ENCODE measurements around the gene SLIT2.

The SLIT2 gene, protein sequence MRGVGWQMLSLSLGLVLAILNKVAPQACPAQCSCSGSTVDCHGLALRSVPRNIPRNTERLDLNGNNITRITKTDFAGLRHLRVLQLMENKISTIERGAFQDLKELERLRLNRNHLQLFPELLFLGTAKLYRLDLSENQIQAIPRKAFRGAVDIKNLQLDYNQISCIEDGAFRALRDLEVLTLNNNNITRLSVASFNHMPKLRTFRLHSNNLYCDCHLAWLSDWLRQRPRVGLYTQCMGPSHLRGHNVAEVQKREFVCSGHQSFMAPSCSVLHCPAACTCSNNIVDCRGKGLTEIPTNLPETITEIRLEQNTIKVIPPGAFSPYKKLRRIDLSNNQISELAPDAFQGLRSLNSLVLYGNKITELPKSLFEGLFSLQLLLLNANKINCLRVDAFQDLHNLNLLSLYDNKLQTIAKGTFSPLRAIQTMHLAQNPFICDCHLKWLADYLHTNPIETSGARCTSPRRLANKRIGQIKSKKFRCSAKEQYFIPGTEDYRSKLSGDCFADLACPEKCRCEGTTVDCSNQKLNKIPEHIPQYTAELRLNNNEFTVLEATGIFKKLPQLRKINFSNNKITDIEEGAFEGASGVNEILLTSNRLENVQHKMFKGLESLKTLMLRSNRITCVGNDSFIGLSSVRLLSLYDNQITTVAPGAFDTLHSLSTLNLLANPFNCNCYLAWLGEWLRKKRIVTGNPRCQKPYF (N-terminal part only)

DNA sequence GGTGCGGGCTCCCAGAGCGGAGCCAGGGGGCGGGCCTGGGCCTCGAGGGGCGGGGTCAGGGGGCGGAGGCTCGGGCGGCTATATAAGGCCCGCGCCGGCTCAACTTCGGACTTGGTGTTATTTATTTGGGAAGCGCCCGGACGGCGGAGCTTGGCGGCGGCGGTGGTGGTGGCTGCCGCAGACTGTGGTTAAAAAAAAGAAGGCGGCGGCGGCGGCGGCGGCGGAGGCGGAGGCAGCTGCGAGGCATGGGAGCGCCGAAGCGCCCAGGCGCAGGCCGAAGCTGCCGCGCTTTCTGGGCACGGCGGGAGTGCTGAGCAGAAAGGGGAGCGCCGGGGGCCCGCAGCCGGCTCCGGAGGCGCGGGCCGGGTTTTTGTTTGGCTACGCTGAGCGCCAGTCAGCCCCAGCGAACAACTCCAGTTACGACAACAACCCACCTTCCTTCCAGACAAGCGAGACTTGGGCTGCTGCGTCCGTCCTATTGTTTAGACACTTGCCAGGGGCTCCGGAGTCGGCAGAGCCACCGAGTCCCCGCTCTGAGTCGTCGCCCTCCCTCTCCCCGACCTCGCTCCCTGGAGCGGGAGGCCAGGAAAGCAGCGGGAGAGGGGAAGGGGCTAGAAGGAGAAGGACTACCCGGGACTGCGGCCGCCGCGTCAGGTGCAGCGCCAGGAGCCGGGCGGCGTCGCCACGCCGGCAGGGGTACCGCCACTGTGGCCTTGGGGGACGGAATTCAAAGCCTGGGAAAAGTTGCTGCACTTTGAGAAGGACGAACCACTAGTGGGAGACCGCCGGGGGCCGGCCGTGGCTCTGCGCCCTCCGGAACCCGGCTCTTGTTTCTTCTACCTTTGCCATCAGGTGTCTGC is at the start of gene SLIT2:
Gene SLIT2, plus strand, starts transcription at position 110 of the 860 bp plus-strand sequence. CDS start 1,911 bp downstream, outside the sequence.
- peak; percentile 76 to 77 for DNase-seq

DNA sequence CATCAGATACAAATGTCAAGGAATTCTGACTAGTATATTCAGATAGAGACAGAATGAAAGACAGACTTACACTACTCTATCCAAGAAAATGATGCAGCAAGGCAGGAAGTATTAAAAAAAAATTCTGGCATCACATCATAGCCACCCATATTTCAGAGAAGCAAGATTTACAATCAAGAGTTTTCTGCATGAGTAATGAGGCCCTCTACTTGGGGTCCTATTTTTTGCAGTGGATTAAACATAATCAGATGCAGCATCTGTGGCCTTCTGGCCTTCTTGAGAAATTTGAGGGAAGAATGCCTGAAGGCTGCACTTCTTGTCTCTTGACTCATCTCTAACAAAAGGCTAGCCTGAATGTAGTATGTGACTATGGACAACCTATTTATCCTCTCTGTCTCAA is 48.2 kb upstream of the SLIT2 start:
- peak; percentile 23 to 78 for DNase-seq

DNA sequence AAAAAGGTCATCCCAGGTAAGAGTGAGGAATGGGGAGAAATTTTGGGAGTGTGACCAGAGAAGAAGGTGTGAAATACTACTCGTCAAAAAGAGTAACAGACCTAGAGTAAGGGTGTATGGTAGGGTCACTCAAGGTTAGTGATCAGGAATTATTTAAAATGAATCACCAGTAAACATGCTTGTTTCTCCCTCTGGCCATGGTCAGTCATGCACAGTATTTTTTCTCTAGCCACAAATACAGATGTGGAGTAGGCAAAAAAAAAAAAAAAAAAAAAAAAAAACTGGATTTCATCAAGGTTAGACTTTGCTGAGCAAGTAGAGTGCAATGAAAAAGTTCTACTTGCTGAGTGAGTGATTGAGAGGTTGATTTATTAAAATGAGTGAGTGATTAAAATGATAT is 34.2 kb upstream of the SLIT2 start:
- no peak for DNase-seq

DNA sequence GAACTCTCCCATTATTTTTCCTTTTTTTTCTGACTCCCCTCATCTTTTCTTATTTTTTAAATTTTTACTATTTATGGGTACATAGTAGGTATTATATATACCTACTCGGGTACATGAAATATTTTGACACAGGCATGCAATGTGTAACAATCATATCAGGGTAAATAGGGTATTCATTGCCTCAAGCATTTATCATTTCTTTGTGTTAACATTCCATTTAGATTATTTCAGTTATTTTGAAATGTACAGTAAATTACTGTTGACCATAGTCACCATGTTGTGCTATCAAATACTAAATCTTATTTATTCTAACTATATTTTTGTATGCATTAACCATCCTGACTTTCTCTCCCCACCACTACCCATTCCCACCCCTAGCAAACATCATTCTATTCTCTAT is 33.8 kb upstream of the SLIT2 start:
- DNase-seq = no peak

DNA sequence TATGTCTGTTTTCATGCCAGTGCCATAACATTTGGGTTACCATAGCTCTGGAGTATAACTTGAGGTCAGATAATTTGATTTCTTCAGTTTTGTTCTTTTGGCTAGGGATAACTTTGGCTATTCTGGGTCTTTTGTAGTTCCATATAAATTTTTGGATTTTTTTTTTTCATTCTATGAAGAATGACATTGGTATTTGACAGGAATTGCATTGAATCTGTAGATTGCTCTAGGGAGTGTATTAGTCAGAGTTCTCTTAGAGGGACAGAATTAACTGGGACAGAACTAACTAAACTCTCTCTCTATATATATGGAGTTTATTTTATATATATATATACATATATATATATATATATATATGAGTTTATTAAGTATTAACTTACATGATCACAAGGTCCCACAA is 32.2 kb upstream of the SLIT2 start:
- no peak for DNase-seq

DNA sequence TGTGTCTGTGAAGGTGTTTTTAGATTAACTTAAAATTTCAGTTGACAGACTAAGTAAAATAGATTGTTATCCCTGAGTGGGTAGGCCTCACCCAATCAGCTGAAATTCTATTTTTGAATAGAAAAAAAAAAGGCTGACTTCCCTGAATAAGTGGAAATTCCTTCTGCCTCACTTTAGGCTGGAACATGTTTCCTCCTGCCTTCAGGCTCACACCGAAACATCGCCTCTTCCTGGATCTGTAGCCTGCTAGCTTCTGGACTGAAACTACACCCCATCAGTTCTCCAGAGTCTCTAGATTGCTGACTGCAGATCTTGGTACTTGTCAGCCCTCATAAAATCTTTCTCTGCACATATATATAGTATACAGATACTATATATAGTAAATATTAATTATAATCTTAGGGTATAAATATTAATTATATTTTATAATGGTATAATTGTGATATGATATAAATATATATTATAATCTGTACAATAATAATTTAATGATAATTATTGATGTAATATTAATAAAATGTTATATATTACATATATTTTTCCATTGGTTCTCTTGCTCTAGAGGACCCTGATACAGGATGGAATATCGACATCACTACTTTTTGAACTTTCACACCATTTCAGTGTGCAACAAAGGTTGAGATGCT is 13.7 kb upstream of the SLIT2 start:
- DNase-seq = no peak

DNA sequence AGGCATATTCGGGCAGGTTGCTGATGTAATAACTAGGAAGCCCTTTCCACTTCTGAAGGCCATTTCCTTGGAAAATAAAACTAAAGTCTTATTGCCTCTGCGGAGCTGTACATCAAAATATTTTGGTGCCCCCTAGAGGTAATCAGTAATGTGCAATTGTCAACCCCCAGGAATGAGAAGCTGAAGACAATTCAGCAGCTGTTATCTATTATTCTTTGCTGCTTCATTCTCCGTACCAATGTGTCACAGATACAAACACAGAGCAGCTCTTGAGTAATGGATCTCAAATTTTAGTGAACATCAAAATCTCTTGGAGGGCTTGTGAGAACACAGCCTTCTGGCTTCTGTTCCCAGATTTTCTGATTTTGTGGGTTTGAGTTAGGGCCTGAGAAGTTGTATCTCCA is 3.5 kb upstream of the SLIT2 start:
- peak; percentile 70 to 85 for DNase-seq

DNA sequence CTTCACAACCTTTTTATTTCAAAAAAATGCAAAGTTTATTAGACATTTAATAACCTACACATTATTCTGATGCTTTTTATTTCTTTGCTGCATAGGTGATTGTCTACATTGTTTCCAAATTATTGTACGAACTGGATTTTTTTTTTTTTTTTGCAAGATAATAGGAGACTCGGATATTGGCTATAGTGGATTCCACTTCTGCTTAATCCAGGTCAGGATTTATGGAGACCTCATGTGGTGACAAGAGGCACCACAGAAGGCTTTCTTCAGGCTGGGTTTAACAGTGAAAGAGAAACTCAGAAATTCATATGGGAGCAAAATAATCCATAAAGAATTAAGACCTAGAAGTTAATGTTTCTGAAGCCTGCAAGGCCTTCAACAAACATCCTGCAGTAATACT is 2.4 kb upstream of the SLIT2 start:
- peak; percentile 37 to 45 for DNase-seq

DNA sequence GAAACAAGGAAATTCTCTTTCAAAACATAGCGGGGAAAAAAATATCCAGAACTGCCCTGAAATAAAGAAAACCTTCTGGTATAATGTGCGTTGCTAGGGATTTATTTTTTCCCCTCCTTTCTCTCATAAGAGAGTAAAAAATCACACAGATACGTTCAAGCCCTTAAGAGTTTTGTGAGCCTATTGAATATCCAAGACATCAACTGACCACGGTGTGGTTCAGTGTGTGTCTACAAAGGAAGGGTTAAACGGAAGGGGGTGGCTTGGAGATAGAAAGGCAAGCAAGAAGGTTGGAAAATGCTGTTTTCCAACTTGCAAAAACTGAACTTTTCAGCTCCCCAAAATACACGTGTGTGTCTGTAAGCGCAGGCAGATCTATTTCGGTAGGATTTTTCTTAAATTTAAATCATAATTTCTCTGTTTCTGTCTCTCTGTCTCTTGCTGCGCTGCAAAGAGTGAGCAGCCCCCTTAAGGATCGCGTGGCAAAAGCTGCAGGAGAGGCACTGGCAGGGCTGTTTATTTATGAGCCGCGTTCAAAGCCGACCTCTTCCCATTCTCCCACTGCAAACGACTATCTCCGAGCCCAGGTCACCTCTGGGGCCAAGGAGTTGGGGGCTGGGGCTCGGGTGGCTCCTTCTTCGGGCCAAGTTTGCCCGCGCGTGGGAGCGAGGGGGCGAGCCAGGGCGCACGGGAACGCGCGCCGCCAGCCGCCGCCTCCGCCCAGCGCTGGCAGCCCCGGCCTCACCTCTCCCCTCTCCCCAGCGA is 492 bp upstream of the SLIT2 start:
- peak in 1 of 2 experiments; percentile 76 for DNase-seq

DNA sequence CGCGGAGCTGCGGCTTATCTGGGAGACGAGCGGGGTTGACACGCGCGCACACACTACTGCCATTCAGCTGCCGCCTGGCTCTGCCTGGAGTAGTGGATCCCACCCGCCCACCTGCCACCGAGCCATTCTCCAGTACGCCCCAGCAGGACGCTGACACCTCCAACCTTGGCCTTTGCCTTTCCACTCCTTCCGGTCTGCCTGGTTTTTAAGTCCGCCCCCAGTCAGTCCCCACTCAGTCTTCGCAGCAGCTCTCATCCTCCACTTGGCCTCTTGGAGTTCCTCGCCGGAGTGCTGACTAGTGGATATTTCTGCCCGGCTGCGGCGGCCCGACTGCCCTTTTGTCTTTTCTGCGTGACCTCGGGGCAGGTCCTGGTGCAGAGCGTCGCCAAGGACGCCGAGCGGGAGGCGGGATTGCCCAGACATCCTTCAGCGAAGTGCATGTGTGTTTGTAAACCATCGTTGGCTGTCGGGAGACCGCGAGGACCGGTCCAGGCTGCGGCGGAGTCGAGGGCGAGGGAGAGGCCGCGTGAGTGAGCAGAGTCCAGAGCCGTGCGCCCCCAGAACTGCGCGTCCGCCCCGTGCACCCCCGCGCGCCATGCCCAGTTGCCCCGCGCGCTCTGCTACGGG is 1.1 kb downstream of the SLIT2 start:
- DNase-seq = peak; percentile 30 to 51

DNA sequence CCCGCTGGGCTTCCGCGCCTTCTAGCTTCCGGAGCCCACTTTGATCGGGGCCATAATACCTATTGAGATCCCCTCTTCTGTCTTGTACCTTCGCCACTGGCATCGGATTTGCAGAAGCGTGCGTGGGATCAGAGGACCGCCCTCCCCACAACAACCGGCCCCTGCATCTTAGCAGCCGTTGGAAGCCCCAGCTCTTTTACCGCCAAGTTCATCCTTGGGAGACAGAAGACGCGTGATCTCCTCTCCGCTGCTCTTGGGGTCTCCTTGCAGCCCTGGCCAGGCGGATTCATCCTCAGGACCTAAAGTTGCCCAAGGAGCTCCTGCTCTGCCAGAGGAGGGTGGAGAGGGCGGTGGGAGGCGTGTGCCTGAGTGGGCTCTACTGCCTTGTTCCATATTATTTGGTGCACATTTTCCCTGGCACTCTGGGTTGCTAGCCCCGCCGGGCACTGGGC is 1.6 kb downstream of the SLIT2 start:
- DNase-seq = peak; percentile 27 to 49

DNA sequence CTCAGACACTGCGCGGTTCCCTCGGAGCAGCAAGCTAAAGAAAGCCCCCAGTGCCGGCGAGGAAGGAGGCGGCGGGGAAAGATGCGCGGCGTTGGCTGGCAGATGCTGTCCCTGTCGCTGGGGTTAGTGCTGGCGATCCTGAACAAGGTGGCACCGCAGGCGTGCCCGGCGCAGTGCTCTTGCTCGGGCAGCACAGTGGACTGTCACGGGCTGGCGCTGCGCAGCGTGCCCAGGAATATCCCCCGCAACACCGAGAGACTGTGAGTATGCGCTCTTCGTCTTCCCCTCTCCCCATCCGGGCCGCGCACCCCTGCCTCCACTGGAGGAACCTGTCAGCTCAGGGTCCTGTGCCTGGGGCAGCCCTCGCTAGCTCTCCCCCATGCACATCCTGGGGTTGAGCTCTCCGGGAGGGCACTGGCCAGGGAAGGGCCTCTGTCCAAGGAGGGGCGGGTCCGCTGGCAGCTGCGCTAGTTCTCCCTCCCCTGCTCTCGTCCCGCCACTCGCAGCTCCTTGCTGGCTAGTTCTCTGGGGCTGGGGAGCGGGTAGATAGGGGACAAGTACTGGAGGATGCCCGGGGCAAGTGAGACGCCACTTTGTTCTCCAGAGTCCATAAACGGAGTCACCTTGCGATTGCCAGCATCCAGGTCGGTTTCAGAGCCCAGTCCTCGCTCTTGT is 2.2 kb downstream of the SLIT2 start:
- peak in 1 of 2 experiments; percentile 49 for DNase-seq

DNA sequence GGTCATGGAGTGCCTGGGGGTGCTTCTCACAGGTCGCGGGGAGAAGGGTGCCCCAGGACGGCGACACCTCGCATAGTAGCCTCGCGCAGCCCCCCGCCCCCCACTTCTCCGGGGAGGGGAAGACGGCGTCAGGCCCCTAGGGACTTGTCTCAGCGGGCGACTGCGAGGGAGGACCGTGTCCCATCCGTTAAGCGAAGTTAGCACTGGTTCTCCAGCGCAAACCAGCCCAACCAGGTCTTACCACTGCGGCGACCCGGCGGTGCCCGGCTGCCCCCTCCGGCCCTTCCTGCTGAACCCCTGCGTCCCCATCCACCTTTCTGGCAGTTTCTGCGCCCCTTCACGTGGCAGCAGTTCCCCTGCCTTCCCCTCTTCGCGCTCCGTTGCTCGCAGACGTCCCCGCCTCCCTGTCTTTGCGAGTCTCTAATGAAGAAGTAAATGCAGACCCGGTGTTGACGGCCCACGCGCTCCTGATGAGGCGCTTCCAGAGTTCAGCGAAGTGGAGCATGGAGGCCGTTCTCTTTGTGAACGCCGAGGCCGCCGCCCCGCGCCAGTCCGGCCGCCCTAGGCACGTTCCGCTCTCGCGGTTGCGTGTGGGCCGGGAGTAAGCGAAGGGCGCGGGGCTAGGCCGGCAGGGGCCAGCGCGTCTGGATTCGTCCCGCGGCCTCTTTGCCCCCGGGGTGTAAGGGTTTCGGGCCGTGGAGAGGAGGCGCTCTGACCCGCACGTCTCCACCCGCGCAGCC is 3.0 kb downstream of the SLIT2 start:
- DNase-seq = peak in 1 of 2 experiments; percentile 40

DNA sequence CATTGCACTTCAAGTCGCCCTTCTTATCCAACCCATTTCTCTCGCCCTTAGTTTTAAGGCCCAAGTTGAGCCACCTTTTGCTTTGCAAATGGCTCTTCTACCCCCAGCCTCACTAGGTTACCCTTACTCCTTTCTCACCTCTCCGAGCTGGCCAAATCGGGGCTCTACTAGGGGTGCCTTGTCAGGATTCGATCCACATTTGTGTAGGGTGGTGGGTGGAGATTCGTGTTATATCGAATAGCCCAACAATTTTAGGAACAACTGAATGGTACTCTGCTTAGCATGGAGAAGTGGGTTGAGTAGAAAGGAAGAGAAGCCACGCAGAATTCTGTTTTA is 3.5 kb downstream of the SLIT2 start:
- DNase-seq = no peak

DNA sequence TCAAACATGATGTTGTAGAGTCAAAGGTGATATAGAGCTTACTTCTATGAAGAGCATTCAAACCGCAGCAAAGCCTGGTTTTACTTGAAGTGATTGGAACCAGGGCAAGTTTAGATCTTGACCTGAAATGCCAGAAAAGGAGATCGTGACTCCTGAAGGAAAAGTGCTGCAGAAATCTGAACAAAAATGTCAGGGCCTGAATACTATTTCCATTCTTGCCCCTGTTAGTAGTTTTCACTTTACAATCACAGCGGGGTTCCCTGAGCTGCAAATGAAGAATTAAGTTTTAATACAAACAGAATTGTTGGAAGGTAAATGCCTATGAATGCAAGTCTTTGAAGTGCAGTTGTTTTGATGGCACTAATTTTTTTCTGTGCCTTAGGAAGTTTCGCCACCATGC is 4.1 kb downstream of the SLIT2 start:
- no peak for DNase-seq

DNA sequence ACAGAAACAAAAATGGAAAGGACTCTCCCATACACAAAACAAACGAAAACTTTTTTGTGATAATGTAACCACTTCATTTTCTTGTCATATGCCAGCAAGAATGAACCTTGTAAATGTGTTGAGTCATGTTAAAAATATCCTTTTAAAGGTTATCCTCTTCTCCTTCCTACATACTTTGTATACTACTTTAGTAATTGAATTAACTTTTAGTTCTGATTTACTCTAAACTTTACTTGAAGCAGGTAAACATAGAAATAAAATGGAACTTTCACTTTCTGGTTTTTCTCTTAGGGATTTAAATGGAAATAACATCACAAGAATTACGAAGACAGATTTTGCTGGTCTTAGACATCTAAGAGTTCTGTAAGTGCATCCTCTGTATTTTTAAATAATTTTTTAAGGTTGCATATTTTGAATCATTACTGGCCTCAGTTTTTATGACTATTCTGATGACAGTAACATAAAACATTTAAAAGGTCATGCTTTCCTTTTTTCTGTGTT is 4.7 kb downstream of the SLIT2 start:
- DNase-seq = no peak

DNA sequence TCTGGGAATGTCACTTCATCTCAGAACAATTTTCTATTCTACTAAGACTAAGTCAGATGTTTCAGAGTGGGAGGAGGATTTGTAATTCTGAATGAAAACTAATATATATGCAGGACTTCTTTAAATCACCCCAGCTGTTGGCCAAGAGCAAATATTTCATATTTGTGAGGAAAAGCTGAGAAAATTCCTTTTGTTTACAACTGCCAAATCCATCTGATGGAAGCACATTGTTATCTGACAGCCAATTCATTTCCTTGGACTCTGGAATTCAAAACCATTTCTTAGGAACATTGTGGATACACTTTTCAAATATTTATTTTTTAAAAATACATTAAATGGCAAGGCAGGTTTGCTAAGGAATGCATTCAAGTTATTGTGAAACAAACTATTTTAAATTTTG is 8.0 kb downstream of the SLIT2 start:
- no peak for DNase-seq

DNA sequence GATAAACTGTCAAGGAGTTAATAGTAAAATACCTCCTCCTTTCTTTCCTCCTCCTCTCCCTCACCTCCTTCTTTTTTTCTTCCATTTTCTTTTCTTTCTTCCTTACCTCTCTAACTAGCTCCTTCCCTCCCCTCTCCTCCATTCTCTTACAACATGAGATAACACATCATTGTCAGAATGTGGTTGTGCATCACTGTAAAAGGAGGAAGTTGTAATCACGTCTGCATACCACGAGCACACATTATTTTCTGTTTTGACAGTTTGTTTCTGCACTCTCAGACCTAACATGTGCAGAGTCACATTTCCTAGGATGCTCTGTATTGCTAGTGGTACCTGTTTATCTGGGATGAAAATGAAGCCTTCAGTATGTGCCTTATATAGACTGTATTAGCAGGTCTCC is 9.1 kb downstream of the SLIT2 start:
- DNase-seq = no peak

DNA sequence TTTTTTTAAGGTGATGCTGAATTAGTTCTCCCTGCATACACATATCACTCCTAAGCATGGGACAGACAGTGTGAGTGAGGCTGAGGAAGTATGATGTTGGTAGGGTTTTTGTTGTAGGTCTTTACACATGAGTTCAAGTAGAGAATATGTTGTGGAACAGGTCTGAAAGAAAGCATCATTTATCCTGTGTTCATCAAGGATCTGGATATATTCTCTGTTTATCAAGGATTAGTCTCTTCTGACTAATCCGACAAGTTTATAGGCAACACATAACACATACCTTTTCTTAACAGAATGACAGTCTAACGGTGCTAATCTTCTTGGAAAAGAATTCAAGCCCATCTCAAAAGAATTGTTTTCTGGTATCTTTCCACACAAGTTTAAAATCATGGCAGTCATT is 10.5 kb downstream of the SLIT2 start:
- DNase-seq = no peak

DNA sequence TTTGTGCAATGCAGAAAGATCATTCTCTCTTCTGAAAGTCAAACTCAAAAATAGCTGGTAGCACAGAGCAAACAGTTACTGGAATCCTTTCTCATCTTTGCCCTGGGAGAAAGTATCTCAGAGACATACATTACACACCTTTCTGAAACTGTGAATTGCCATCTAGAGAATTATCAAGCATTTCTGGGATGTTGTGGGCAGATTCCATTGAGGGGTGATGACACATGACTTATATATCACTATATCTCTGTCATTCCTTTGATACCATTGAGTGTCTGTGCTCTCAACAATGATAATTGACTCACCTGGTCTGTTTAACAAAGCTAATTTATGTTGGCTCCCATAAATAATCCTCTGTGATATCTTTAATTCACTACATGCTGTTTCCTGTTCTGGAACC is 13.0 kb downstream of the SLIT2 start:
- DNase-seq = no peak

Data from NCI-H524 (cell line).